BJ (cell line): ENCODE data around the gene IPO13. TPM values are rescaled to one million over a fixed set of nuclear protein-coding genes. Genes with fewer than 3 reads are reported as not detected.
A peak's percentile ranks its signal among the peaks of the same experiment; 100 is the strongest.

Source experiments
- CTCF ChIA-PET: fragments of 350-600 bp; formaldehyde crosslinking; extraction: SDS; loops from one replicate; lab custom pipeline; 2021; ENCODE audit warnings: antibody characterized with exemption, inconsistent platforms; lab: Yijun Ruan, JAX
- POLR2A ChIA-PET: fragments of 300-600 bp; sonication (Branson Sonifier 250); formaldehyde crosslinking; extraction: SDS; loops from one replicate; lab custom pipeline; 2021; ENCODE audit warnings: antibody characterized with exemption; lab: Charles Lee
- DNase-seq: peaks from one replicate; pipeline ENCODE4 v3.0.0-alpha.2; 2011; ENCODE audit warnings: low read depth
- H3K27me3 ChIP-seq: 2 replicates; pipeline ENCODE4 v1.6.0; 2011; ENCODE audit warnings: low read length; ENCODE audit not compliant: control insufficient read depth, insufficient read depth
- H3K36me3 ChIP-seq: 2 replicates; pipeline ENCODE4 v1.5.1; 2011; ENCODE audit warnings: low read length; ENCODE audit not compliant: control insufficient read depth, insufficient read depth
- H3K4me3 ChIP-seq: 2 replicates; pipeline ENCODE4 v1.5.1; 2011; ENCODE audit warnings: low read depth, mild to moderate bottlenecking, control low read depth, low read length
- CTCF ChIP-seq: IDR thresholded peaks from 2 replicates; pipeline ENCODE4 v1.5.1; 2011; ENCODE audit warnings: low read depth, mild to moderate bottlenecking, control low read depth, inconsistent platforms, low read length, moderate library complexity; ENCODE audit not compliant: insufficient read depth
- polyA minus RNA-seq: library from RNA; depleted of rRNA, polyadenylated mRNA; stranded (reverse); fragments of >200 nt; gene quantifications from 2 replicates; pipeline ENCODE4 v1.2.3, GENCODE V29; 2011; rRNA and poly(A)+ RNA removed
- polyA plus RNA-seq: library from polyadenylated mRNA; depleted of rRNA; stranded (reverse); fragments of >200 nt; gene quantifications from 2 replicates; pipeline ENCODE4 v1.2.3, GENCODE V29; 2011; rRNA removed

IPO13 gene
- polyA plus RNA-seq = 13.4 and 24.8 TPM in 2 replicates
- polyA minus RNA-seq = 31.0 and 37.8 TPM in 2 replicates

- H3K27me3 ChIP-seq = no peaks in the 10 kb centered on the region
- peak; percentile 68 for DNase-seq
- peaks cover 5% of the 10 kb centered on the region for H3K36me3 ChIP-seq
- peak within 1 kb of the TSS; percentile 90 for H3K4me3 ChIP-seq
- POLR2A ChIA-PET = no interaction called here
- CTCF ChIA-PET = interaction anchor here (0.7 to 5.8 kb wide), 12 partner anchors 11 to 722 kb away, joined by 3 to 54 read pairs (median 4); partner anchors contain the start of gene ARTN
- TF ChIP-seq CTCF = peak; percentile 72
These were observed at the start of gene IPO13 for GRCh38 chr1:43946236-43947060. Gene IPO13 (plus strand): TSS chr1:43946950. CDS start chr1:43947601, 651 bp downstream.

DNA sequence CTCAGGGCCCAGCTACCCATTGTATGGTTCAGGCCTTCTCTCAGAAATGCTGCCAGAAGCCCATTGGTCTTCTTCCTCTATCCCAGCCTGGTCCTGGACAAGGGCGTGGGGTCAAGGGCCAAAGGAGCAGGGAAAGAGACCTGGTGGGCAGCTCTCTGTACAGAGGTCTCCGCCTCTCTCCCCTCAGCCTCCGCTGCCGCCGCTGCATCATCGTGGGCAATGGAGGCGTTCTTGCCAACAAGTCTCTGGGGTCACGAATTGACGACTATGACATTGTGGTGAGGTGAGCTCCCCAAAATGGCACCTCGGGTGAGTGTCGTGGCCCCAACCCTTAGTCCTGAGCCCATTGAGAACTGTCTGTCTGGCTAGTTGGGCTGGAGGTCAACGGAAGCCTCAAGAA, 47.8 kb upstream of the IPO13 start:
- POLR2A ChIA-PET = no interaction called here
- DNase-seq = no peak
- Histone ChIP-seq H3K36me3 (peaks cover 7% of the 10 kb centered on the region; the same call in 1 of the 2 replicates), H3K27me3 (no peaks in the 10 kb centered on the region), H3K4me3 (no peak overlapping the region)
- TF ChIP-seq CTCF = no peak
- CTCF ChIA-PET = no interaction called here

- no peak for TF ChIP-seq CTCF
- ChIA-PET CTCF (interaction anchor here (0.8 to 0.9 kb wide), 2 partner anchors 23 to 34 kb away, joined by 3 to 4 read pairs; no protein-coding TSS in a partner anchor), POLR2A (no interaction called here)
- no peak for DNase-seq
- H3K4me3 ChIP-seq = no peak overlapping the region
- peaks cover 7% of the 10 kb centered on the region; the same call in 1 of the 2 replicates for H3K36me3 ChIP-seq
- no peaks in the 10 kb centered on the region for H3K27me3 ChIP-seq
These were observed 46.4 kb upstream of the IPO13 start for GRCh38 chr1:43900386-43900785.

- Histone ChIP-seq H3K4me3 (no peak overlapping the region), H3K36me3 (peaks cover 7% of the 10 kb centered on the region; the same call in 1 of the 2 replicates), H3K27me3 (no peaks in the 10 kb centered on the region)
- no peak for DNase-seq
- ChIA-PET POLR2A (no interaction called here), CTCF (interaction anchor here (0.9 to 1.0 kb wide), 2 partner anchors 13 to 14 kb away, joined by 3 read pairs; no protein-coding TSS in a partner anchor)
- TF ChIP-seq CTCF = no peak
These were observed 45.4 kb upstream of the IPO13 start for GRCh38 chr1:43901196-43901961.
